ENCODE data around the gene USP24.

GRCh38 chr1:55181666-55182065 is 33.5 kb downstream of the USP24 start:
- TF ChIP-seq POLR2AphosphoS5 (IDR thresholded peaks at IDR 0.05): no peak
- no peak for TF ChIP-seq CTCF (IDR thresholded peaks at IDR 0.05)
- no peak for TF ChIP-seq POLR2A (IDR thresholded peaks at IDR 0.05)
